Dermis blood vessel endothelial cell (primary cell): ENCODE results near the gene TOX3. TPM values are rescaled to one million over a fixed set of nuclear protein-coding genes. Genes with fewer than 3 reads are reported as not detected.

Source experiments
- DNase-seq: peaks from one replicate; pipeline ENCODE4 v3.0.0; 2010
- total RNA-seq: library from RNA; depleted of rRNA; stranded (reverse); fragments of >200 nt; gene quantifications from 2 replicates; pipeline ENCODE4 v1.2.3, GENCODE V29; 2014

Gene TOX3
- total RNA-seq, 1 donor from 2014 or later = under 0.01 TPM

DNA sequence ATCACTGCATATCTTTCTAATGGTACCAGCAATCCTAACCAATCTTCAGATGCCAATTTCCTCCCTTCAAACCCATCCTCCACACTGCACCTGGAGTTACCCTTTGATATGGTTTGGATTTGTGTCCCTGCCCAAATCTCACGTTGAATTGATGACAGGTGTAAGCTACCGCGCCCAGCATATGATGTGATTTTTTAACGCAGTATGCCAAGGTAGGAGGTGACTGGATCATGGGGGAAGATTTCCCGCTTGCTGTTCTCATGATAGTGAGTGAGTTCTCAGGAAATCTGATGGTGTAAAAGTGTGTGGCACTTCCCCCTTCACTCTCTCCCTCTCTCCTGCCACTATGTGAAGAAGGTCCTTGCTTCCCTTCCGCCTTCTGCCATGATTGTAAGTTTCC is 57.0 kb downstream of the TOX3 start:
- DNase-seq = no peak

DNA sequence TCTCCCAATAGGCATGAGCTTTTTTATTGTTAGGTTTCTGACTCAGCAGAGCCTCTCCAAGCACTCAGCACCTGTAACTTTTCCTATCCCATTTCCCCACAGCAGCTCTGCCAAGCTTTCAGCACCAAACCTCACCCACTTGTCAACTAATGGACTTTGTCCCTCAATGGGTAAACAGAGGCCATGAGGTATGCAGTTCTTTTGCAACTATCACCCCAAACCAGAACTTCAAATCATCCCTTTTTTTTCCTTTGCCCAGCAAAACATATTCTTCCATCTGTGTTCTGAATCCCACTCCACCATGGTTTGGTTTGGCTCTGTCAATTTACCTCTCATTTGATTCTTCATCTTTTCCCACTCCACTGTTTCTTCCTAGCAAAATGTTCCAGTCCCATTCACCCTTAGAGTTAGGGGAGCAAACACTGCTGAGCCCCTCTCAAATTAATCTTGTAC is 58.1 kb downstream of the TOX3 start:
- no peak for DNase-seq

DNA sequence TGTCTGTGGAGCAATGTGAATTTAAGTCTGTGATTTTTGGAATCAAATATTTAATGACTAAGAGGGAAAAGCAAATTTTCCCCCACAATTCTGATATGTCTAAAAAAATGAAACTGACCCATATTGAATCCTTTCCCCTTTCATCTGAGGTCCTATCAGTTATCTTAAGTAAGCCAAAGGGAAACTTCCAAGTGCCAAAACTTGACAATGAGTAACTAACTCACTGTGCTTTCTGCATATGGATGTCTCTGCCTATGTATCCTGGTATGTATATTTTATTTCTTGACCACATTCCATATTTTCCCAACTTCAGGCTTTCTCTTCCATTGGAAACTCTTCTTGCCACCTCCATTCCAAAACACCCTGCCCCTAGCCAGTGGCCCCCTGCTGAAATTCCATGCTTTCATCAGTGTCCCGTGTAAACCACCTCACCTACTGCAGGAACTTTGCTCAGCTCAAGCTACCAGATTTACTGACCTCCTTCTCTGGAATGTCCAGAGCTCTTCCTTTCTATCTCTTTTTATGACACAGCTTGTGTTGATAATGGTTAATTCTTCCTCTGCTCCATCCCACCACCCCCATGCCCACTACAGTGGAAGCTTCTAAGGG is 59.0 kb downstream of the TOX3 start:
- no peak for DNase-seq

DNA sequence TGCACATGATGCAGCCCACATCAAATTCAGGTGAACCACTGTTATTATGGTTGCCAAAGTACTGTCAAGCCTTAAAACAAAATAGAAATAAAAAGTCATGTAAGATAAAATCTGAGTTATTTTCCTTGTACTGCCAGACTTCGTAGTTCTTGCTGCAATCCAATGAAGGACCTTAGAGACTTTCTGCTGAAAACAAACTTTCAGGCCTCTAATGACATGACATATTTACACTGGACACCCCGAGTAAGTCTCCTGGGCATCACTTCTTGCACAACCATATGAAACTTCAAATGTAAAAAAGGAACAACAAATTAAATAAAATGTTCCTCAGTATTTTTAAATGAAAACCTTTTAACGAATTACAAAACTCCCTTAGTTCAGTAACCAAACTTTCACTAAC is 66.7 kb downstream of the TOX3 start:
- DNase-seq = no peak

DNA sequence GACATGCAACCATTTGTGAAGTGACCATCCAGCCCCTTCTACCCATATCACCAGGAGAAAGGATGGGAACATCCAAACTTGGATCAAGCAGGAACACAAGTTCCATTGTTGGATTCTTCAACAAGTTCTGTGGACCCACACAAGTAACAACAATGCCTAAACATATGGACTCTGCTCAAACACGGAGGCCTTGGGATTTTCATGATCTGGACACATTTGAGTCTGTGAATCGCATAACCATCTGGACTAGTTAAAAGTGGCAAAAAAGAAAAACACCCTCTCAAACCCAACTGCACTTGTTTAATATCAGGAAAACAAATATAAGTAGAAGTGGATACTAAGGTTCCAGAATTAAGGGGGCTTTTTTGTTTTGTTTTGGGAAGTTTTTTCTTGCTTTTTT is 70.8 kb downstream of the TOX3 start:
- DNase-seq = no peak

DNA sequence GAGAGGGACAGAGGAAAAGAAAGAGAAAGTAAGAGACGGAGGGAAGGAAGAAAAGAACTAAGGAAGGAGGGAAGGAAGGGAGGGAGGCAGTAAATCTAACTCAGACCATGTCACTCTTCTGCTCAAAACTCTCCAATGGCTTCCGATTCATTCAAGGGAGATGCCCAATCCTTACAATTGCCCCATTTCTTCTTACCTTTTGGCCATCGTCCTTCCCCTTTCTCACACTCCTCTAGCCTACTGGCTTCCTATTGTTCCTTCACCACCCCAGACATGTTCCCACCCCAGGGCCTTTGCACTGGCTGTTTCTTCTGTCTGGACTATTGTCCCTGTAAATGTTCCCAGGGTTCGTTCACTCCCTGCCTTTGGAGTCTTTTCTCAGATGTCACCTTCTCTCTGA is 72.3 kb downstream of the TOX3 start:
- no peak for DNase-seq

DNA sequence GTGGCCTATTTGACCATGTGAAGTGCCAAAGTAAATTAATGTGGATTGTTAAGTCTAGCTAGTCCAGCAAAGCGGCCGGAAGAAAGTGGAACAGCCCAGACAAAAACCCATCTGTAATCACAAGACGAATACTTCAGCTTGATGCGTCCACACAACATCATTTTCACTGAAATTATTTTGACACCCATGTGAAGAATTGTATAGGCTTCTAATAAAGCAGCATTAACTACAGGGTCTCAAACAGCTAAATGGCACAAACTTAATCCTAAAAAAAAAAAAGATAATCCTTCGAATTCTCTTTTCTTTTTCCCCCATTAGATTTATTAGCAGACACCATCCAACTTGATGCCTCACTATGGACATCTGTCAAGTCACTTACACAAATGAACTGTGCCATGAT is 73.8 kb downstream of the TOX3 start:
- no peak for DNase-seq

DNA sequence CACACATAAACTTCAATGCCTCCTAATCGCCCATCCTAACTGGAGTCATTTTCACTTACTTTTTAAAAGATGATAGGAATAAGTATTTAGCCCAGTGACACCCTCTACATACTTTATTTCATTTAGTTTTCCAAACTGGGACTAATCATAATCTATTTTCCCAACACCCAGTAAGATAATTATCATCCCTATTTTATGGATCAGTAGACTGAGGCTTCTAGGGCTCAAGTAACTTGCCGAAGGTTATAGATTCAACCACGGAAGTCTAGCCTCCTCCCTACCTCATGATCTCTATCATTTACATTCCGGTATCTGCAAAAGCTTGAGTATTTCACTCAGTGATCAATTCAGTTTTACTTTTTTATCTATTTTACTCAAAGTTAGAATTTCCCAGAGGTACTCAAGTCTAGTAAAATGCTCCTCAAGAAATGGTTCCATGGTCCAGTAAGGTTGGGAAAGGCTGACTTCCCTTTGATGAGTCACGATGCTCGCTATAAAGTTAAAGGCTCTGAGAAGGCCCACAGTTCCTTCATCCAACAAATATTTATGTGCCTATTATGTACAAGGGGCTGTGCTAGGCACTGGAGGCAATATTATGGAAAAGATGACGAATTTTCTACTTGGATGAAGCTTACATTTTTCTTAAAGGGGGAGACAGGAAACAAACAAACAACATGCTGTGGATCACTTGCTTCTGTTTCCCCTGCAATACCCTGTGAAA is 75.1 kb downstream of the TOX3 start:
- no peak for DNase-seq

DNA sequence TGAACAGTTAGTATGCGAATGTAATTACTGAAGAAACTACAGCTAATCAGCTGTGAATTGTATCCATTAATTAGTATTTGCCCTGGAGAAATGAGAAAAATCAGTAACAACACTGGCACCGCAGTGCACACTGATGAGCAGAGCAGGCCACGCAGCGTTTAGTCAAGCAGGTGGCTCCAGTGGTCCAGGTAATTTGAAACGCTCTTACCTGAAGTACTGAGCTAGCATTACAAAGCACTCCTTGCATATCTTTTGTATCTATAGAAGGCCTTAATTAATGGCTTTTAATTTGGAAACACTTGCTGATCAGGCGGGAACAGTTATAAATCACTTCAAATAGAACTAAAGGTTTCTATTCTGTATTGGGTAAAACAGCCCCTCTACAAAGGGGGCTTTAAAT is 76.4 kb downstream of the TOX3 start:
- DNase-seq = no peak

DNA sequence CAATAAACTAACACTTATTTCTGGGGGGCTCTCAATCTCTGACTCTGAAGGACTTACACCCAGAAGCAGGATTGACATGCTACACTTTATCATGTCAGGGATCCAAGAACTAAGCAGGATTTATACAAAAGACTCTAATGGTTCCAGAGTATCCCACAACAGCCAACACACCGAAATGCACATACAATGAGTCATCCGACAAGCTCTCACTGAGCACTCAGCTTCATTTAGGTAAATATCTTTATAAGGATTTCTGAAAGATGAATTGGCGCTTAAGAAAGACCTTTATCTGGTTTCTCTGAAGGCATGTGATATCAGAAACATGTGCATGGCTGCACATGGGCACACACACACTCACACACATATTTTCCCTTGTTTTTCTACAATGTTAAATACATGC is 77.2 kb downstream of the TOX3 start:
- no peak for DNase-seq

DNA sequence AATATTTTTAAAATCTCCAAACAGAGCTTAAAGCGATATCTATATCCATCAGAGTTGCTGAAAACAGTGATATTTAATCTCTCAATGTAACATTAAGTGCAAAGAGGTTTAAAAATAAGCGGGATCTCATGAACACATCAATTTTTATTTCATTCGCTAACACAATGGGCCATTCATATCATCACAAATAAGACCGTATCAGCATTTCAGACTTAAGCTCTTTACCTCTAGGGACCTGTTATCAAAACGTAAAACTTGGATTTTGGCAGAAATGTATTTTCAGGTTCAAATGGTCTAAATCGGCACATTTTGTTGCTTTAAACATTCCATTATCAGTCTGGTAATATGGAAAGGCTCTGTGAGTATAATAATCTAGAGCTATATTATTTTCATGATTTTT is 77.9 kb downstream of the TOX3 start:
- DNase-seq = no peak

DNA sequence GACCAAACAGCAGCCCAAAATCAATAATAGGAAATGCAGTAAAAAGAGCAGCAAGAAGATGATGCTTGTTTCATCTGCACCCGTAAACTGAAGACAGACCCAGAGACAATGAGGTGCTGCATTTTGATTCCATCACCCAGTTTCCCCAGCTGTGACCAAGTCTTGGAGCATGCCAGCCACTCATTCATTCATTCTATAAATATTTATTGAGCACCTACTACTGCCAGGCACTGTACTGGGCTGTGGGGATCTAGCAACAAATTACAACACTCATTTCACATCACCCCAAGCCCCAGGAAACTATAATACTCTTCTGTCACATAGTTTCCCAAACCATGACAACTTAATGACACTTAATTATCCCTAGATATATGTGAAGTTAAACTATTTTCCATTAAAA is 79.2 kb downstream of the TOX3 start:
- DNase-seq = no peak

DNA sequence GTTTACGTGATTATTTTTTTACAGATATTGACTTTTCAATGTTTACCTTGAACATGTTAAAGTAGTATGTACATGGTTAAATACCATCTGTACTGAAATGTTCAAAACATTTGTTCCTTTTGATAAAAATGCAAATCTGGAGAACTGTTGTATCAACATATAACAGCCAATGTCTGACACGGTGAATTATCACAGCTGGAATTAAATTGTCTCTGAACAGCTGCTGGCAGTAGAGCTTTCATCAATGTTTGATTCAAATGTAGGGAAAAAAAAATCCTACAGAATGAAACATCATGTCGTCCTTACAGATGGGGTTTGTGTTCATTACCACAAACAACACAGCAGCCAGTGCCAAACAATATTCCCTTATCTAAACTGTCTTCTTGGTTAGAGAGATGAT is 79.9 kb downstream of the TOX3 start:
- DNase-seq = no peak

DNA sequence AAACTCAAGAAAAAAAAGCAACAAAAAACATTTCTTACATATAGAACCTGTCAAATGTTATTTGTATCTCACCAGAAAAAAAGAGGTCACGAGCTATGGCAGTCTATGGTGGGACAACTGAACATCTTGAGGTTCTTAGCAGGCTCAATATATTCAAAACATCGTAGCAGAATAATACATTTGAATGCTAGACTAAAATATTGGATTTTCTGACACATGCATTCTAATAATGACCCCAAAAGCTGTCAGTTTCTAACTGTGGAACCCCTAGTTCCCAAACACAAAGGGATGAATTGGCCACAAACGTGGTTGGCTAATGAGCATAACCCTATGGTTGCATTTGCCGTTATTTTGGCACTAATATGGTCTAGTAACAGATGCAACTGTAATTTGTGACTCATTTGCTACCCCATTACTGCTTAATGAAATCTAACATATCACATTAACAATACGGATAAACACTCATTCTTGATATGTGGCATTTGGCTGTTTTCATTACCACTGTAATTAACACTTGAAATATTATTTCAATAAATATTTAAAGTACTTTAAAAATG is 81.2 kb downstream of the TOX3 start:
- DNase-seq = no peak

DNA sequence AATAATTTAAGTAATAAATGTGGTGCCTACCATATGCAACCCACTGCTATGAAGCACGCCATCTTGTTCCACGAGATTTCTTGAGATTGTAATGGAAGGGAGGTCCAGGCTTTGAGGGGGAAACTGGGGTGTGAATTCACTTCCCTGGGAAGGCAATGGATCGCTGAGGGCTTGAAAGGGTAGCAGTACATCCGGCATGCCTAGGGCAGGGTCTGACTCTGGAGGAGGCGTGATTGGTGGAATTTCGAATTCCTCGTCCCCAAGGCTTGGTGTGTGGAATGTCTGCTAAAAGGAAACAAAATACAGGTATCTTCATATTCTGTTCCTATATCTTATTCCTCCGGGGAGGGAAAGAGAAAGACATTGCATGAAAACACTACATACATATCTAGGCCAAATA is 83.0 kb downstream of the TOX3 start:
- no peak for DNase-seq

DNA sequence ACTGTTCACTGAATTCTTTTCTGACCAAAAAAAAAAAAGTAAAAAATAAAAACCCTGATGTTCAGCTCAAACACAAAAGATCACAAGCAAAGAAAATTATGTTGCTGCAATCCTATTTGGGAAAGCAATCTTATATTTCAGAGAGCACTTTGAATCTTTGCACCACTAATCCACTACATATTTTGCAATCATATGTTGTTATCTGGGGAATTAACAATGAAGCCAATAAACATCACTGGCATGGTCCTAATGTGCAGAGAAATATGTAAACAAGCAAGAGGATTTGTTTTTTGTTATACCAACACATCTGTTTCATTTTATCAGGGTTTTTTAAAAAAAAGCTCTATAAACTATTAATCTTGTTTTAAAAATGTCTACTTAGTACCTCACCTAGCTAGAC is 84.1 kb downstream of the TOX3 start:
- DNase-seq = no peak

DNA sequence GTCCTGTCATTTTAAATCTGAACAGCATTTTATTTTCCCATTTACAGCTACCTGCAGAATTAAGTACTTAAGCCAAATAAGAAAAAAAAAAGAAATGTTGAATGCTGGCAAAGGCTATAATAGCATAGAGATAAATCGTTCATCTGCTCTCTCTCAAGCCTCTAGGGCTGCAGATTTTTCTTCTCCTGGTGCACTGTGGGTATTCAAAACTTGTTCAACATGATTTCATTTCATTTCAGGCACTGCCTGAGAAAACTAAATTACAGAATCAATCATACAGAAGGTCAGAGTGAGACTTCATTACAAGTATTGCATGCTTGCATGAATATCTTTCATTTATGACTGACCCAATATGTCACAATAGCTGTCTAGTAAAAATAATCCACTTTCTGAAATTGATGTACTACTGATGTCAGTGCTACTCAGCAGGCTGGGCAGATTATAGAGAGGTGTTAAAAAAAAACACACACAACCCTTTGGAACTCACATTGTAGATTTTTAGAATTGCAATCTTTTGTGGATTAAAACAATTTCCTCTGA is 86.2 kb downstream of the TOX3 start:
- DNase-seq = no peak

DNA sequence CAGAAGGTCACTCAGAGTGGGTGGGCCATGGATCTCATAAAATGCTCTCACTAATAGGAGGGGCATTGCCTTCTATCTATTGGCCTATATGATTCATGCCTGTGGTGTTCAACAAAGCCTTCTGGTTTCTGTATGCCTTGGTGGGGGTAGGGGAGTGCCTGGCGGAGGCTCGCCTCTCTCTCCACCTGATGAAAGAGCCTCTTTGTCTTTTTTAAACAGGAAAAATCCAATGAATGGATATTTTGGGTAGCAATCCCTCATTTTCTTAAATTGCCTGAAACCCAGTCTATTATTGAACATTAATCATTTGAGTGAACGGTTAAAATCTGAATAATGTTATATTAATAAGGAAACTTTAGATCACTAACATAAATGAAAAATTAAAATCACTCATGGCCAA is 90.6 kb downstream of the TOX3 start:
- no peak for DNase-seq

DNA sequence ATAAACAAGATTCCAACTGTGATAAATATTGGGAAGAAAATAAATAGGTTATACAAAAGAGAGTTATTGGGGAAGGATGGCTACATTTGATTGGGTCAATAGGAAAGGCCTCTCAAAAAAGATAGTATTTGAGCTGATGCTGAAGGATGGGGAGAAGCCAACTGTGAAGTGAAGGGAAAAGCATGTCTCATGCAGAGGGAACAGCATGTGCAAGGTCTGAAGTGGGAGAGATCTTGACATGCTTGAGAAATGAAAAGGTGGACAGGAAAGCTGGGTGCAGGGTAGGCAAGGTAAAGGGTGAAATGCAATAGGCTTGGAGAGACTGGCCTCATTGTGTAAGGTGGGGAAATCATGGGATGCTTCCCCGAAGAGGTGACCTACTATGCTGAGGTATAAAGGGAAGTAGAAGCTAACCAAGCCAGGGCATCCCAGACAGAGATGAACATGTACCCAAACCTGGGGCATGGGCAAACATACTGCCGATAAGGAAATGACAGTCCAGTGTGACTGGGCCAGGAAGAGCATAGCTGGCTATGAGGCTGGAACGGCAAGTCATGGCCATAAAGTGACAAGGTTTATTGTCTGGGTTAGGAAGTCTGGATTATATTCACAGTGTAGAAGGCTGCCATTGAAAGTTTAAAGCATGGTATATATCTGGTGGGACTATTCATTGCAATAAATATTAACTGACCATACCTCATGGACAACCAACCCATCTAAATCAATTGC is 91.2 kb downstream of the TOX3 start:
- DNase-seq = no peak

DNA sequence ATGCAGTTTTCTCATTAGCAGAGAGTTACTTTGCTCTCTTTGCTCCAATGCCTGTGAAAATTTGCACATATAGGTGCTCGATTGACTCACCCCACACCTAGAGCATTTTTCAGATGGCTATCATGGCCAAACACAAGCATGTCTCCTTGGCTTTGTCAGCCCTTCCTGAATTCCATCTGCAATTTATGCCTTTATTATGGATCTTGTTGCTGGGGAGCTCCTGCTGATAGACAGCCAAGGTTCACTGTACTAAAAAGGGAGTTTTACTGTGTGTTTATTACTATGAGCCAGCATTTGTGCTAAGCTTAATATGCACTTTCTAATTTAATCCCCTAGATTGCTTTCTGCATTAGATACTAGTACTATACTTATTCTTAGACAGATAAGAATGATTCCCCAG is 93.3 kb downstream of the TOX3 start:
- no peak for DNase-seq

DNA sequence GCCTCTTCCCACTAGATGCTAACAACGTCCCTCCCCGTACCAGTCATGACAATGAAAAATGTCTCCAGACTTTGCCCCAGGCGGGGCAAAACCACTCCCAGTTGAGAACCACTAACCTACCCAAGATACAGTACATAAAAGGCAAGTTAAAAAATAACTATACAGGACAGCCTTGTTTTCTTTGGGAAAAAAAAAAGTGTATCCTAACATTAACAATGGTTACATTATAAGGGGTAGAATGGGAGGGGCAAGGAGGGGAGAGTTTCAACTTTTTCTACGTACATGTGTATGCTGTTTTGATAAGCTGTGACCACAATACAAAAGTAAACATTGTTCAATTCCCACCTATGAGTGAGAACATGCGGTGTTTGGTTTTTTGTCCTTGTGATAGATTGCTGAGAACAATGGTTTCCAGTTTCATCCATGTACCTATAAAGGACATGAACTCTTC is 94.9 kb downstream of the TOX3 start:
- DNase-seq = no peak

DNA sequence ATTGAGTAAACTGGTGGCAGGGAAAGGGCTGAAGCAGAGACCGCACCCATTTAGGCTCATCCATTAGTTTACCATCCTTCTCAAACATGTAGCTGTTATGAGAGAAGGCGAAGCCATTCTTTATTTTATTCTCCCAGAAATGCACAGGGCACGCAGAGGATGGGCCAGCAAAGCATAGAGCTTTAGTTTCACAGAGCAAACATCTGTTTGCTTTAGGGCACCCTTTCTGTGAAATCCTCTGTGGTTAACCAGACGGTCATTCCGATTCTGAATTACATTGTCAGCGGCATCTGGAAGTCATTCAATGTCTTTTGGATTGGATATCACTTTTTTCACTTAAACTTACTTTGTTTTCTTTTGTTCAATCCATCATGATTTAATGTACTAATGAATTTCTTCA is 96.0 kb downstream of the TOX3 start:
- no peak for DNase-seq

DNA sequence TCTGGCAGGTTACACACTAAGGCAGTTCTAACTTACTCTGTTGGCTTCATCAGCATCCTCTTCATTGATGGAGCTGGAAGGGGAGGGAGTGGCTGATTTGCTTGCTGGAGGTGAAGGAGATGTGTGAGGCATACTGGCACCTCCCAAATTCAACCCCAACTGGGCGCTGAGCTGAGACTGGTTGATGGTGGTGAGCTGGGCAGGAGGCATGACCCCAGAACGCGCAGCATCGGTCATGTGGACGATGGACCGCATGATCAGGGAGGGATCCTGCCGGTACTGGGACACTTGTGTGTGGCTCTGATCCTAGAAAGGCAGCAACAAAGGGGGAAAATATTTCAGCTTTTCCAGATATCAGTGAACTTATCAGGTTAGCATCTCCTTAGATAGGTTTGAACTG is 96.7 kb downstream of the TOX3 start:
- no peak for DNase-seq

DNA sequence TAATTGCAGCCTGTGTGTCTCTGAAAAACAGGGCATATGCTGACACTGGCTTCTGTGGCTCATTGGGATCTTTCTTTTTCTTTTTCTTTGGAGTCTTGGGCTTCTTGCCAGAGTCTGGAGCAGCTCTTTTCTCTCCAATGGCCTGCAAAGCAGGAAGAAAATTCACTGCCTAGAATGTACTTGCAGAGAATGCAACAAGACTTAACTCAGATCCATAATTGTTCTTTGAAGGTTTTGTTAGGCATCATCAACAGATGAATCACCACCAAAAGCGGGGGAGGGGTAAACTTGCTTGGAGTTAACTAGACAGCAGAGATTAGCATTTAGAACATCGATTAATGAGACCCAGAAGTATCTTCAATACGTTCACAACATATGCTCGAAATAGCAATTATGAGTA is 100.9 kb downstream of the TOX3 start:
- no peak for DNase-seq
